ENCODE data around the gene CD164L2.
"Not testable (repeated sequence)": the region's sequence is repeated elsewhere in the genome, so short reads cannot be mapped to it uniquely, and the experiment has no call there.

CD164L2 gene

DNA sequence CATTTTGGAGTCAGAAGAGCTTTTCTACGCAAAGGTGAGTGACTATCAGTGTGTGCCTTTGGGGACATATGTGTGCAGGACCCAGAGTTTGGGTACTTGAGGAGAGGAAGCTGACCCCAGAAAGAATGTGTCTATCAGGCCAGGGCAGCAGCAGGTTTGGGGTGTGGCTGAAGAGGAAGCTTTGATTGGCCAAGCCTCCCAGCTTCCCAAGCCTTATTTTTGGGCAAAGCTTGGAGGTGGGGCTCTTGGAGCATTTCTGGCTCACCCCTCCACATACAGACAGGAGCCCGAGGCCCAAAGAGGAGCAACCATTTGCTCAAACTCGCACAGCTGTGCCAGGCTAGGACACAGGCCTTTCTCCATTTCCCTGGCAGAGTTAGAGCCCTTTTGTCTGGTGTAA lies 14.0 kb upstream of the CD164L2 start:
- Mint-ChIP-seq H3K27ac (peak overlapping the region in 1 of 2 donors; percentile 87), H3K4me3 (no peak overlapping the region), H3K4me1 (peaks cover 24% of the 10 kb centered on the region), H3K27me3 (no peaks in the 10 kb centered on the region), H3K9me3 (no peaks in the 10 kb centered on the region)
- ATAC-seq (no peak), DNase-seq (no peak)

- peak overlapping the region; percentile 34 to 94 for H3K27ac Mint-ChIP-seq
- no peaks in the 10 kb centered on the region for H3K9me3 Mint-ChIP-seq
- H3K27me3 Mint-ChIP-seq = no peaks in the 10 kb centered on the region
- ATAC-seq (peak; percentile 33), DNase-seq (peak; percentile 83)
- H3K4me3 Mint-ChIP-seq = no peak overlapping the region
- H3K4me1 Mint-ChIP-seq = peaks cover 35% of the 10 kb centered on the region
These were observed 12.5 kb upstream of the CD164L2 start for GRCh38 chr1:27395441-27396195.

DNA sequence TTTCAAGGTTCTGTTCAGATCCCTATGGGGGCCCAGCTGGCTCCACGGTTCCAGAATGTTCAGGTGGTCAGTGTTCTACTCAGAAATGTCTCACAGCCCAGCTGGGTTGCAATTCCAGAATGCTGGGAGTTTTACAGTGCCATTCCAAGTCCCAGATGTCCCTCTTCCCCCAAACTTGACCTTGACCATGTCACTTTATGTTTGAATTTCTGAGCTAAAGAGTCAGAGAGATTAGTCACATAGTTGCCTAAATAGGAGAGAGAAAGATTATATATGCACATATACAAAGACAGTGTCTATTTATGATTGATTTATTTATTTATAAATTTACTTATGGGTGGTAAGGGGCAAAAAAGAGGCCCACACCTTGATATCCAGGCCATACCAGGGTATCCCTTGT lies 11.8 kb upstream of the CD164L2 start:
- ATAC-seq (no peak), DNase-seq (no peak)
- Mint-ChIP-seq H3K27ac (peak overlapping the region; percentile 3 to 34), H3K4me1 (peaks cover 35% of the 10 kb centered on the region), H3K27me3 (no peaks in the 10 kb centered on the region), H3K9me3 (no peaks in the 10 kb centered on the region), H3K4me3 (no peak overlapping the region)

DNA sequence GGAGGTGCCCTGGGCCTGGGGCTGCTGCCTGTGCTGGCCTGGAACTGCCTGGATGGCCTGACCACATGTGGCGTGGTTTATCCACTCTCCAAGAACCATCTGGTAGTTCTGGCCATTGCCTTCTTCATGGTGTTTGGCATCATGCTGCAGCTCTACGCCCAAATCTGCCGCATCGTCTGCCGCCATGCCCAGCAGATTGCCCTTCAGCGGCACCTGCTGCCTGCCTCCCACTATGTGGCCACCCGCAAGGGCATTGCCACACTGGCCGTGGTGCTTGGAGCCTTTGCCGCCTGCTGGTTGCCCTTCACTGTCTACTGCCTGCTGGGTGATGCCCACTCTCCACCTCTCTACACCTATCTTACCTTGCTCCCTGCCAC lies 11.1 kb upstream of the CD164L2 start:
- ATAC-seq = no peak
- peaks cover 35% of the 10 kb centered on the region for H3K4me1 Mint-ChIP-seq
- no peaks in the 10 kb centered on the region for H3K9me3 Mint-ChIP-seq
- no peak for DNase-seq
- H3K27ac Mint-ChIP-seq = peak overlapping the region in 1 of 2 donors; percentile 3
- no peaks in the 10 kb centered on the region for H3K27me3 Mint-ChIP-seq
- no peak overlapping the region for H3K4me3 Mint-ChIP-seq

- ATAC-seq = no peak
- Mint-ChIP-seq H3K4me1 (peaks cover 35% of the 10 kb centered on the region), H3K4me3 (peak overlapping the region; percentile 12 to 91), H3K9me3 (no peaks in the 10 kb centered on the region), H3K27me3 (no peaks in the 10 kb centered on the region), H3K27ac (no peak overlapping the region)
- DNase-seq = no peak
These were observed 10.6 kb upstream of the CD164L2 start for GRCh38 chr1:27393641-27394281.

- Mint-ChIP-seq H3K4me1 (peaks cover 35% of the 10 kb centered on the region), H3K4me3 (peak overlapping the region; percentile 82 to 91), H3K27ac (peak overlapping the region; percentile 51 to 77), H3K9me3 (no peaks in the 10 kb centered on the region), H3K27me3 (no peaks in the 10 kb centered on the region)
- DNase-seq (no peak), ATAC-seq (peak; percentile 1)
These were observed 9.9 kb upstream of the CD164L2 start for GRCh38 chr1:27392778-27393635.

DNA sequence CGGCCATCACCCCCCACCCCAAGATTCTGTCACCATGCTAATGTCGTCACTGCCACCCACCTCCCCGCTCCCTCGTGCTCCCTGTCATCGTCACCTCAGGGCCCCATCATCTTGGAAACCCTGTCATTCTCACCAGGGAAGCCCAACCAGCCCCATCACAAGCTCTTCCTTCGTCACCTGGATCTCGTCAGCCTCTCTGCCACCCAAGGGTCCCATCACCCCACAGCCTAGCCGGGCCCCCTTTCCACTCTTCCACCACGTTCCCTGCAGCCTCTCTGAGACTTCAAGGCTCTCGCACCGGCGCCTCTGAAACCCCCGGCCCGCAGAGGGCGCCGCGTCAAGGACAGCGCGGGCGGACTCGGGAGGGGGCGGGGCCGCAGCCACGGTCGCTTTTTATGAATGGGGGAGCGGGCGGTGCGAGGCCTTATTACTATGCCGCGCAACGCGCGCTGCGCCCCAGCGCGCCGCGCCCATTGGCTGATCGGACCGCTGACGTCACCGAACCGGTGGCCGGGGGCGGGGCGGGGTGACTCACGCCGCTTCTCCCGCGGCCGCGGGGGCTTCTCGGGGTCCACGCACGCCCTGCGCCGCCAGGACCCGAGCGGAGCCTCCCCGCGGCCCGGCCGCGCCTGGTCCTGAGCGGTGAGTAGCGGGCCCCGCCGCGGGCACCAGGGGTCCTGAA lies 9.1 kb upstream of the CD164L2 start, which contains the start of gene GPR3:
TSS of gene GPR3 (plus strand) at position 527 of the 682 bp plus-strand sequence. CDS start 1,177 bp downstream, outside the sequence.
- Mint-ChIP-seq H3K9me3 (no peaks in the 10 kb centered on the region), H3K27ac (peak within 1 kb of the TSS; percentile 84 to 91), H3K27me3 (no peaks in the 10 kb centered on the region), H3K4me3 (peak within 1 kb of the TSS; percentile 89 to 91), H3K4me1 (peaks cover 35% of the 10 kb centered on the region)
- peak; percentile 92 for DNase-seq
- ATAC-seq = peak; percentile 94

DNA sequence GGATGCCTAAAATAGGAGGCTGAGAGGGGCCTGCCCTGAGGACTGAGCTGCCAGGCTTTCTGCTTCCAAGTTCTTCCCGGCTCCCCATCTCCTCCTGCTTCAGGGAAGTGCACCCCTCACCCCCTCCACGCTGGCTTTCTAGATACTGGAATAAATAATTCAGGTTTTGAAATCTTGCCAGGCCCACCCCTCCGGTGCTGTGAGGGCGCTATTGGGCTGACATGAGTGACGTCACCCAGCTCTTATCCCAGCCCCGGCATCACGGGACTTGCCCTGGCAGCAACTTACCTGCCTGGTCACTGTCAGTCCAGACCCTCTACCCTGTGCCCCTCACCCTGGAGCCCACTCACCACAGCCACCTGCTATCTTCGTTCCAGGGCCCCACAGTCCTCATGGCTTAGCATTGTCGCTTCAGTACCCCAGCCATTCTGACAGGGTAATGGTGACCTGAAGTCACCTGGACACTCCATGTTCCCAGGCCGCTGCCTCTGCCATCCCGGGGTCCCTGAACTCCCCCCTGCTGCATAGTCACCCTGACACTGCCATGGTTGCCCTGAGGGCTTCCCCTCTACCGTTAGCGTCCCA lies 8.5 kb upstream of the CD164L2 start:
- H3K27me3 Mint-ChIP-seq = no peaks in the 10 kb centered on the region
- H3K4me3 Mint-ChIP-seq = peak overlapping the region; percentile 89 to 91
- peaks cover 35% of the 10 kb centered on the region for H3K4me1 Mint-ChIP-seq
- no peaks in the 10 kb centered on the region for H3K9me3 Mint-ChIP-seq
- ATAC-seq (no peak), DNase-seq (peak; percentile 29 to 50)
- peak overlapping the region; percentile 27 to 84 for H3K27ac Mint-ChIP-seq

DNA sequence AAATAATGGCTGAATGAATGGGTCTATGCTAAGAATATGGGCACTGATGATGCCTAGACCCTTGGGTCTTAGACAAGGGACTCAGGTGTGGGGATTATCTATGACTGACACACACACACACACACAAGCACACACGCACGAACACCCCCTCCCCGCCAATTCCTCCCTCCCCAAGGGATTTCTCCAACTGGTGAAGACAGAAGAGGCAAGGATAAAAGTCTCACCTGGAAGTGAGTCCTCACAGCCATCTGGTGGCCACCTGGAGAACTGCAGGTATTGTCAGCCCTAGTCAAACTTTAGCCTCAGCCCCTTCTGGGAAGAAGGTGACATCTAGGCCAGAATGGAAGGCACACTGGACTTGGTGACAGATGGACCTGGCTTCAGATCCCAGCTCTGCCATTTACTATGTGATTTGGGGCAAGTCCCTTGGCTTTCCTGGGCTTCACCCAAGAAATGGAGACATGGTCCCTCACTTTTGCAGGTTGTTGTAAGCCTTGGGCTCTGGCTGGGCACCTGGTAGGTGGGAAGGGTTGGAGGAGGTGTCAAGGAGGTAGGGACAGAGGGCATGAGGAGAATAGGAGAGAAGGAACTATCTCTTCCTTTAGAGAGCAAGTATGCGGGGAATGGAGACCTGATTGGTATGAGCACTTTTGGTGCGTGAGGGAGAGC lies 5.3 kb upstream of the CD164L2 start:
- H3K4me3 Mint-ChIP-seq = no peak overlapping the region
- DNase-seq (peak; percentile 68 to 70), ATAC-seq (no peak)
- H3K4me1 Mint-ChIP-seq = peaks cover 26% of the 10 kb centered on the region
- H3K9me3 Mint-ChIP-seq = no peaks in the 10 kb centered on the region
- H3K27ac Mint-ChIP-seq = peak overlapping the region in 1 of 2 donors; percentile 28
- no peaks in the 10 kb centered on the region for H3K27me3 Mint-ChIP-seq

DNA sequence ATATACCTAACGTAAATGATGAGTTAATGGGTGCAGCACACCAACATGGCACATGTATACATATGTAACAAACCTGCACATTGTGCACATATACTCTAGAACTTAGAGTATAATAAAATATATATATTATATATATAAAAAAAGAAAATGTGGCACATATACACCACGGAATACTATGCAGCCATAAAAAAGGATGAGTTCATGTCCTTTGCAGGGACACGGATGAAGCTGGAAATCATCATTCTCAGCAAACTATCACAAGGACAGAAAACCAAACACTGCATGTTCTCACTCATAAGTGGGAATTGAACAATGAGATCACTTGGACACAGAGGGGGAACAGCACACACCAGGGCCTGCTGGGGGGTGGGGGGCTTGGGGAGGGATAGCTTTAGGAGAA lies 1.7 kb upstream of the CD164L2 start:
- not testable (repeated sequence) for H3K4me1 Mint-ChIP-seq, DNase-seq, H3K9me3 Mint-ChIP-seq, H3K4me3 Mint-ChIP-seq, ATAC-seq, H3K27ac Mint-ChIP-seq
- peaks cover 24% of the 10 kb centered on the region for H3K27me3 Mint-ChIP-seq

GRCh38 chr1:27383661-27384060 lies 528 bp upstream of the CD164L2 start:
- no peak overlapping the region for H3K27ac Mint-ChIP-seq
- ATAC-seq (no peak), DNase-seq (no peak)
- H3K9me3 Mint-ChIP-seq = no peaks in the 10 kb centered on the region
- no peak overlapping the region for H3K4me3 Mint-ChIP-seq
- H3K4me1 Mint-ChIP-seq = no peaks in the 10 kb centered on the region
- peaks cover 24% of the 10 kb centered on the region for H3K27me3 Mint-ChIP-seq

DNA sequence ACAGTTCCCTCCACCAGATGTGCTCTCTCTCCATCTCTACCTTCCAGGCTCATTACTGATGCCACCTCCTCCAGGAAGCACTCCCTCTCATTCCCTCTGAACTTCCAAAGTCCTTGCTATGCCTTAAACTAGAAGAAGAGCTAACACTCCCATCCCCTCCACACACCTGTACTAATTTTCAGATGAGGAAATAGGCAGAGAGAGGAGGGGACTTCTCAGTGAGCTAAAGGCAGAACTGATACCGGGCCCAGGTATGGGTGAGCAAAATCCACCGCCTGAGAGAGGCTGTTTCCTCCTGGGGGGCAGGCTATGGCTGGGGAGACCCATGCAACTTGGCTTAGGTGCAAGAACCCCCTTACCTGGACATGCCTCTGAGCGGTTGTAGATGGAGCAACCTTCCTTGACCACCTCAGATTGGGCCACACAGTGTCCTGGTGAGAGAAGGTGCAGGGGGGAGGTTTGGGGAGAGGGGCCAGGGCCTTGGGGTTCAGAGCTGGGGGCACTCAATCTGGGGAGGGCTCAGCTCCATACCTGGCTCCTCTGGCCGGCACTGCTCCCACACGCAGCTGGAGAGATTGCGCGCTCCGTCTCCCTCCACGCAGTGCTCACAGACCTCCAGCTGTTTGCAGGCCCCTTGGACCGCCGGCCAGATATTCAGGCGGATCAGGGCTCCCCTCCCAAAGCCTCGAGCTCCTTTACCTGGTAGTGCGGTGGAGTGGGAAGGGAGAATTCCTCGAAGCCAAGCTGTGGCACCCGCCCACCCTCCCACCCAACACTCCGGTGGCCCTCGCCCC lies 967 bp downstream of the CD164L2 start:
- H3K27me3 Mint-ChIP-seq = peaks cover 24% of the 10 kb centered on the region
- no peak for DNase-seq
- ATAC-seq = peak; percentile 26
- H3K9me3 Mint-ChIP-seq = no peaks in the 10 kb centered on the region
- no peaks in the 10 kb centered on the region for H3K4me1 Mint-ChIP-seq
- no peak overlapping the region for H3K27ac Mint-ChIP-seq
- no peak overlapping the region for H3K4me3 Mint-ChIP-seq

- Mint-ChIP-seq H3K27me3 (peaks cover 24% of the 10 kb centered on the region), H3K4me3 (no peak overlapping the region), H3K9me3 (no peaks in the 10 kb centered on the region), H3K4me1 (no peaks in the 10 kb centered on the region), H3K27ac (peak overlapping the region in 1 of 2 donors; percentile 66)
- no peak for ATAC-seq
- DNase-seq = no peak
These were observed 2.1 kb downstream of the CD164L2 start for GRCh38 chr1:27380766-27381733.
